ENCODE measurements around the gene TRIO.
A peak's percentile ranks its signal among the peaks of the same experiment; 100 is the strongest.
"Not testable (repeated sequence)": the region's sequence is repeated elsewhere in the genome, so short reads cannot be mapped to it uniquely, and the experiment has no call there.

TRIO gene

DNA sequence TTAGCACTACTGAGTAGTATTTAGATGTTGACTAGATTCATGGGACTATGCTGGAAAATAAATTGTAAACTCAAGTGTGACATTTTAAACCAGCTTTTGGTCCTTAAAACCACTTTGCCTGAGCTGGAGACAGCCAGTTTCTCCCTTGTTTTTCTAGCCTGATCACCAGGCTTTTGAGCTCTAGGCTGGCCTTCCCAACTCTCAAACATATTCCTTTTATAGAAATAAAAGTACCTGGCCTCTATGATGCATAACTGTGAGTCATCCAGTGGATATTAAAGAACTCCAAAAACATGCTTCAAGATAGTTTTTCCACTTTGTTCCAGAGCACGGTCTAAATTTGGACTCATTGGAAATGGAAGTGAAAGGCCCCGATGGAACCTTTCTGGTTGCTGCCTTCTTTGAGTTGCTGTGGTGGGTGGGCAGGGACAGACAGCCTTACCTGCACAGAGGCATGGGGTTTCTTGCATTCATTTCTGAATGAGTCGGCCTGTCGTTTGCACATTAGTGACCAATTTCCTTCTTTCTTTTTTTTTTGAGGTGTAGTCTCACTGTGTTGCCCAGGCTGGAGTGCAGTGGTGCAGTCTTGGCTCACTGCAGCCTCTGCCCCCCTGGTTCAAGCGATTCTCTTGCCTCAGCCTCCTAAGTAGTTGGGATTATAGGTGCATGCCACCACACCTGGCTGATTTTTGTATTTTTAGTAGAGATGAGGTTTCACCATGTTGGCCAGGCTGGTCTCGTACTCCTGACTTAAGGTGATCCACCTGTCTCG lies 43.1 kb downstream of the TRIO start:
- no peak for DNase-seq (ENCODE audit: low spot score)

DNA sequence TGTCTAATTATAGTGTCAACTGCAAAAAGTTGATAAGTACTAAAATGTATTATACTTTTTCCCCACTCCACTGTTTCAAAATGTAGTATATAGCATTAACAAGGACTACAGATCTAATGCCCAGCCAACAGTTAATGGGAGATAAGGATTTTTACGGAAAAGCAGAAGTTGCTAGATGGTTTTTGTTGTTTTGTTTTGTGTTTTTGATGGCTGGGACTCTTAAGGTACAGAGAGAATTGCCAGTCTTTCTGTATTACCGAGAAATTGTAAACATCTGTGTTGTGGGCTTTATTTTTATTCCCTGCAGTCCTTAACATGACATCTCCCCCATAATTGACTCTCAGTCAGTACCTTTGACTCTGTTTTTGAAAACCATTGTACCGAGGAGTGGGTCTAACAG lies 44.0 kb downstream of the TRIO start:
- DNase-seq (ENCODE audit: low spot score), result no peak

DNA sequence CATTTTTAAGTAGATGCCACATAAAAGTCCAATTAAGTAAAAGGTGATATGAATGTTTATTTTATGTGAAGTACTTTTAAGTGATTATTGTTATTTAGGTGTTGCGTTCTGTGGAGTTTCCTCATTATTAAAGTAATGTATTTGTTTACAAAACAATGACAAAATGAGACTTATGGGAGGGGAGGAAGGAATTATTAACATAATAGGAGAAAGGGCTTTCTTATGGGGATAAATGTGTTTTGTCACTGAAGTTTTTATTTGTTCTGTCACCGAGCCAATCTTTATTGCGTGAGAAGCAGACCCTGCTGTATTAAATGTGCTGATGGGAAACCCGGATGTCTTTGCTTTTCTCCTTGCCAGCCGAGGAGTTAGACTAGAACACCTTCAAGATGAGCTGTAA lies 44.5 kb downstream of the TRIO start:
- DNase-seq (ENCODE audit: low spot score), result no peak

DNA sequence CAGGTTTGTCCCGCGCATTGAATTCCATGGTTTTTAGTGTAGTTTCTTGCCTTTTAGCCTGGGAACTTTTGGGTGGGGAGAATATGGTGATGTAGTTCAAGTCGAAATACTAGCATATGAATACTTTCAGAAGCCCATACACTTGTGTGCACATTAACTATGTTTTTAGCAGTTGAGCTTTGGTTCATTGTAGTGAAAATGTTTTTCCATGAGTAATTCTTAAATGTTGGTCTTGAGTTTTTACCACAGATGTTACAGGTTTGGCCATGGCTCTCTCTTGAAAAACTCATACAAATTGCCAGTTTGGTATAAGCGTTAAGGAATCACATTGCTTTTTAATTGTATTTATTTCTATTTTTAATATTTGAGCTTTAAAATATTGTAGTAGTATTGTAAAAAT lies 45.6 kb downstream of the TRIO start:
- no peak for DNase-seq (ENCODE audit: low spot score)

DNA sequence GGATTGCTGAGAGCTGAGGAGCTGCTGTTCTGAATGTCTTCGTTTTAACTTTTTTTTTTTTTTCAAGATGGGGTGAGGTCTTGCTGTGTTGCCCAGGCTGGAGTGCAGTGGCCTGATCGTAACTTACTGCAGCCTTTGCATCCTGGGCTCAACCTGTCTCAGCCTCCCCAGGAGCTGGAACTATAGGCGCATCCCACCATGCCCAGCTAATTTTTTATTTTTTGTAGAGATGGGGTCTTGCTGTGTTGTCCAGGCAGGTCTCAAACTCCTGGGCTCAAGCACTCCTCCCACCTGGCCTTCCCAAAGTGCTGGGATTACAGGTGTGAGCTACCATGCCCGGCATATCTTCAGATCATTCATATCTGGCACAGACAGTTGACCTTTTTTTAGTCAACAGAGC lies 46.5 kb downstream of the TRIO start:
- no peak for DNase-seq (ENCODE audit: low spot score)

DNA sequence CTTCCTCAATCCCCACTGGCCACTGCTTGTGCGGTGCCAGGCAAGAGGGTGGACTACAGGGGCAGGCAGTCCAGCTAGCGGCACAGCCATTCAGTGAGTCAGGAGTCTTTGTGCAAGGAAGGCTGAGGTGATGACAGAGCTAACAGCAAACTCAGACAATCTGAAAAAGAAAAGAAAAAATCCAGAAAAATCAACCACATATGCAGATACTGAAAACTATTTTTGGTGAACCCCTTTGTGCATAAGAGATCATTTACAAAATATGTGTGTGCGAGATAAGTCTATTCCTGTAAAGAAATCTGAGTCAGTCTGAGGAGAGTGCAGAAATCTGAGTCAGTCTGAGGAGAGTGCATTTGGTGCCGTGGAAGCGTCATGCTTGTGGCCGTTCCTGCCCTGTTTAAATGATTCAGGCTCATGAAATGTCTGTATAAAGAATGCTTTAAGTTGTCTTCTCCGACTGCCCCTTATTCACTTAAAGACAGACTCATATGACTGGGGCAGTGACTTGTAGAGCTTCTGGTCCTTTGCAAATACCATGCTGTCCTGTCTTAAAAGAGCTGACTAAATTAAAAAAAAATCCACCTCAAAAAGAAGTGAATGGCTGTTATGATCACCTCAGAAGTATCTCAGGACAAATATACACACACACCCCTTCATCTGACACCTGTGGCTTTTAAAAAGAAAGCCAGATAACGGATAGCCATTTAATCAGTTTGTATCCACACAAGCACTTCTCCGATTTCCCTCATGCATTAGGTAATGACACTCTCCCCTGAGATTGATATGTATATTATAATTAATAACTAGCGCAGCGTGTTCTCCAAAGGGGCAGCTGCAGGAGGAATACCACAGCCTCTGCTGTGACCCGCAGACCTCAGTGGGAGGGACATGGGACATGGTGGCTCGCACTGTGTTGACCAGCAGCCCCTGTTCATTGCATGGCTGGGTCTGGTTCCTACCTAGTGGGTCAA lies 47.3 kb downstream of the TRIO start:
- no peak for DNase-seq (ENCODE audit: low spot score)

DNA sequence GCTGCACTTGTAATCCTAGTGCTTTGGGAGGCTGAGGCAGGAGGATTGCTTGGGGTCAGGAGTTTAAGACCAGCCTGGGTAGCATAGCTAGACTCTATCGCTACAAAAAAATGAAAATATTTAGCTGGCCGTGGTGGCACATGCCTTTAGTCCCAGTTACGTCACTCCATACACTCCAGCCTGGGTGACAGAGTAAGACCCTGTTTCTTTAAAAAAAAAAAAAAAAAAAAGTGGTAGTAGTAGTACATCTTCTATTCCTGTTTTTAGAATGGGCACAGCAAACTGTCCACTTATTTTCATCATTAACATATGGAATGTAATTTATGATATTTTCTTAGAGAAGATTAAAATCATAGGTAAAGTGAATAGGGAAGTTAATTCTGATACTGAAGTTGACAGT lies 48.2 kb downstream of the TRIO start:
- DNase-seq (ENCODE audit: low spot score), result no peak

DNA sequence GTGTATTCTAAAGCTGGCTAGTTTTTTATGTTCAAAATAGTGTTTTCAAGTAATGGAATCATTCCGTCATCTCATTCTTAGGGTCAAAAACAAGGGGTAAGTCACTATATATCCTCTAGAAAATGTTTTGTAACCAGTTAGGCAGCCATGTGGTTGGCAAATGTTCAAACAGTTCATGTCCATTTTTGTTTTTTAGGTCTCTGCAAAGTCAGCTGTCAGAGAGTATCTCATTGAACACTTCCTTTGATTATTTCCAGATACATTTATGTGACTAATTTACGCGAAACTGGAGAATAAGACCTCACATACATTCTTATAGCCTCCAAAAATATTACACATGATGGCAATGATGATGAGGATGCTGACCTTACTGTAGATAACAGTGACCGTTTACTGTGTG lies 50.4 kb downstream of the TRIO start:
- no peak for DNase-seq (ENCODE audit: low spot score)

DNA sequence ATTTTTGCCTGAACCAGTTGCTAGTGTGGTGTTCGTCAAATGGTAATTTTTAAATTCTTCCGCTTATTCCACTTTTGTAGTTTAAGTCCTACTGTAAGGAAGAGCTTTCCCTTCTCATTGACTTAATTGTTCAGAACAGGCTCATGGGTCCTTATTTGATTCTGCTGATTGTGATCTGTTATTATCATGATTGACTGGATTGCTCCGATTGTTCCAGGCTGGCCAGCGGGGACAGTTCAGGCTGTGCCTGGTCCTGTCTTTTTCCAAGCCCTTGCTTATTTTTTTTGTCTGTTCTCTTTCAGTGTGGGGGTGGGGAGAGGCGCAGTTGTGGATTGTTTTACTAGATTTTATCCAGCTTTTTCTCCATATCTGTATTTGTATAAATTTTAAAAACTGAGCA lies 52.4 kb downstream of the TRIO start:
- DNase-seq (ENCODE audit: low spot score), result no peak

DNA sequence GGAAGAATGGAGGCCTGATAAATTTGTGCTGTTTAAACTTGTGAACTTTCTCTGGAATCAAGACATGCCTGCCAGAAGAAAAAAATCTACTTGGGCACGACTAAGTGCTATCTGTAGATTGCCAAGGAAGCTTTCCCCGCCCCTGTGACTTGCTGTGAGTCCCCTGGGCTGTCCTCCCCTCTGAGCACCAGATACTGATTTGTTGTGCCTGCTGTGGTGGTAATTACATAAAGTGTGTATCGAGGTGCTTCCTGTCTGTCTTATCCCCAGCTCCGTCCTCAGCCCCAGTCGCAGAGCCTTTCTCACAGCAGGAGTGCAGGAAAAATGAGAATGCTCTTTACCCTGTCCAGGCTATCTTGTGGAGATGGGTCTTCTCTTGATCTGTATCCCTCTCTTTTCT lies 53.9 kb downstream of the TRIO start:
- DNase-seq (ENCODE audit: low spot score), result no peak

DNA sequence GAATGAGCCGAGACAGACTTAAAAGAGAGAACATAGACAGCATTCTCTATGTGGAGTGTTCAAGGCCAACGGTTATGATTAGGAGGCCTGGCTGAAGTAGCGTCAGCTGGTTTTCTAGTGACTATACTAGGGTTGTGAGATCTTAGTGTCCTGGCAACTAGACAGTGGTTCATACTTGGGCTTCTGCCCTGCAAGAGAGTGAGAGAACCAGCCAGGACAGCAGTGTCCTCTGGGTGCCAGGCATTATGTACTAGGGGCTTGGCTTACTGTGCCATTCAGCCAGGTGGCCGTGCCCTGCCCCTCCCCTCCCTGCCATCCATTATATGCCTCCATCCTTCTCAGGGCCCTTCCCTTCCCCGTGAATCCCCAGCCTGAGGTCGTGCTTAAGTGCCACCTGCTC lies 56.8 kb downstream of the TRIO start:
- DNase-seq (ENCODE audit: low spot score), result no peak

DNA sequence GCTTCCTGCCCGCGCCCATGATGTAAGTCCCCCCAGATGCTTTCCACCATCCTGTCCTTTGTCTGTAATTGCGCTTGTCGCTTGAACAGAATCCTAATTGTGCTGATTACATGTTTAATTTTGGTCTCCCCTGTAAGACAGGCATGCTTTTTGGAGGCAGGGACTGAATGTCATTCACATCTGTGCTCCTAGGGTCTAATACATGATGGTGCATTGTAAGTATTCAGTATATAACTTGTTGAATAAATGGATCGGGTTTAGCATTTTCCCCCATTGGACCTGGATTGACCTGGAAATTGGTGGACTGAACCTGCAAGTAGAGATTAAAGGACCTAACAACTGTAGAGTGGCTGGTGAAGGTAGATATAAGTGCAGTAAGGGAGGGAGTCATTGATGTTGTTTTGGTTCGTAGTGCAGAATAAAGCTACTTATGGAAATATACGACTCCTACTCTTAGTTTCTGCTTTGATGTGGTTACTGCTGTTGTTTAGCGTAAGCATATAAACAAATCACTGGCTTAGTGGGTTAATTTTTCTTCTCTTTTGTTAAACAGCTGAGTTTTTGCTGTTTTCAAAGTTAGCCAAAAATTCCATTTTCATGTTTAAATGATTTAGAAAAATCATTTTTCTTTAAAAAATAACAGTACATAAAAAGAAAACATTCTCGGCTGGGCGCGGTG lies 57.3 kb downstream of the TRIO start:
- no peak for DNase-seq (ENCODE audit: low spot score)

DNA sequence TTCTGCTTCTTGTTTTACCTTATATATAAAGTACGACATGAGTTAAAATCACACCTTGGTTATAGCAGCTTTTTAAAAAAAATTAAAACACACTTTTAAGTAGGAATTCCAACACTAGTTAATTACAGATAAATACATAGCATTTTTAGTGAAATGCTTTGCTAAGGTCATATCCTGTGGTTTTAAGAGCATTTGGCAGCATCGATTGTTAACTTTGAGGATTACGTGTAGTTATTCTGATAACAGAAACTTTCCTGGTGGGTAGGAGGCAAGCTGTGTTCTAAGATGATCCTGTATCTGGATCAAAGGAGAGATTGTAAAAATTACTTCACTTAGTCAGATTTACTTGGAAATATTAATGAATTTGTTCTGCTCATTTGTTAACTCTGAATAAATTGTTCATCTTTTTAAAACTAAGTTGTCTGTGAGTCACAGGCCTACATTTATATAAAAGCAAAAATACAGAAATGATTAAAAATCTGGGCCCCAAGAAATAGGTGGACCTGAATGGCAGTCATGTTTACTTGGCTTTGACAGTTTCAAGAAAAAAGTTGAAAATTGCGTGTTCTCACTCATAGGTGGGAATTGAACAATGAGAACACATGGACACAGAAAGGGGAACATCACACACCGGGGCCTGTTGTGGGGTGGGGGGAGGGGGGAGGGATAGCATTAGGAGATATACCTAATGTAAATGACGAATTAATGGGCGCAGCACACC lies 58.3 kb downstream of the TRIO start:
- DNase-seq (ENCODE audit: low spot score), result no peak

DNA sequence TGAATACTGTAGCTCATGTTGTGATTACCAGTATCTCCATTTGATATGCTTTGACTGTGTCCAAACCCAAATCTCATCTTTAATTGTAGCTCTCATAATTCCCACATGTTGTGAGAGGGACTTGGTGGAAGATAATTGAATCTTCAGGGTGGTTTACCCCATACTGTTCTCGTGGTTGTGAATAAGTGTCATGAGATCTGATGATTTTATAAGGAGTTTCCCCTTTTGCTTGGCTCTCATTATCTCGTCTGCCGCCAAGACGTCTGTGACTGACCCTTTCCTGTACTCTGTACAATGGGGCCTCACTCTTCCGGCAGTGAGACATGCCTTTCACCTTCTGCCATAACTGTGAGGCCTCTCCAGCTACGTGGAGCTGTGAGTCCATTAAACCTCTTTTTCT lies 59.3 kb downstream of the TRIO start:
- DNase-seq (ENCODE audit: low spot score), result no peak

DNA sequence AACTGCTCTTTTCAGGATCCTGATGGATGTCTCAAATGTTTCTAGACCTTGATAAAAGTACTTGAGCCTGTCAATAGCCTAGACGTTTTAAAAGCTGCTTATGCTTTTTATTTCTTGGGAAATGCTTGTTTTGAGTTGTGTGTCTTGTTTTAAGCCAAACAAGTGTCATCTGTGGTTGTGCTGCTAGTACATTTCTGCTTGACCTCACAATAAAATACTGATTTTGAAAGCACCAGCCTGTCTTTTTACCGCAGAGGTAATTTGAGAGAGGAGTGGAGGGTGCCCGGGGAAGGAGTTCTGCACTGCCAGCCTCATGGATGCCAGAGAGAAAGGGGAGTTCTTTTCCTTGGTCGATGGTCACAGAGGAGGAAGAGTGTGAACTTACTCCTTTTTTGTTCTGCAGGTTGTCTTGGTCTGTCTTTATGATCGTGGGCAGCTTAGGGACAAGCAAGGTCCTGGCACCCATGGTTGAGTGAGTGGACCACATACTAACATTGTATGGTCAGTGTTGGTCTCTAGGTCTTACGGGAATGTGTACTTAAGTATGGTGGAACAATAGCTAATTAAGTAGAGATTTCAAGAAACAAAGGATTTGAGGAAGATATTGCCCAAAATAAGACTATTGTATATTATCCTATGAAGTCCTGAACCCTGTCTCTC lies 61.0 kb downstream of the TRIO start:
- DNase-seq (ENCODE audit: low spot score), result no peak

DNA sequence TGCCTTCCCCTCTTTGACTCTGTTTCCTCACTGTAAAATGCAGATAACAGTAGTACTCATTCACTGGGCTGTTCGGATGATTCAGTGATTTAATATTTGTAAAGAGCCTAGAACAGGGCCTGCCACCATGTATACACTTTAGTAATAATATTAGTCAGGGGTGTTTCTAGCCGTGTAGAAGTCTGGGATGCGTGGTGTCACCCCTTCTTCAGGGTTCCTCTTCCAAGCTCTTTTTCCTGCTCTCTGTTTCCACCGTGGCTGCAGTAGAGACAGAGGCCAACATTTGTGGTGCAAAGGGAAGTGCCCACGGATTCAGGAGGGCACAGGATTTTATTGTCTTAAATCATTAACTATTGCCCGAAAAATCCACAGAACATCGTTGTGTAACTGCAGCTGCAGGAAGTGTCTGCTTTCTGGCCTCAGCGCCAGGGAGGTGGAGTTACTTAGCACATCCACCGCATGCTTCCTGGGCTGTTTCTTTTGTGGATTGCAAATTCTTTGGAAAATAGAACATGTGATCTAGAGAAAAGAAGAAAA lies 61.7 kb downstream of the TRIO start:
- DNase-seq (ENCODE audit: low spot score), result peak; percentile 57

DNA sequence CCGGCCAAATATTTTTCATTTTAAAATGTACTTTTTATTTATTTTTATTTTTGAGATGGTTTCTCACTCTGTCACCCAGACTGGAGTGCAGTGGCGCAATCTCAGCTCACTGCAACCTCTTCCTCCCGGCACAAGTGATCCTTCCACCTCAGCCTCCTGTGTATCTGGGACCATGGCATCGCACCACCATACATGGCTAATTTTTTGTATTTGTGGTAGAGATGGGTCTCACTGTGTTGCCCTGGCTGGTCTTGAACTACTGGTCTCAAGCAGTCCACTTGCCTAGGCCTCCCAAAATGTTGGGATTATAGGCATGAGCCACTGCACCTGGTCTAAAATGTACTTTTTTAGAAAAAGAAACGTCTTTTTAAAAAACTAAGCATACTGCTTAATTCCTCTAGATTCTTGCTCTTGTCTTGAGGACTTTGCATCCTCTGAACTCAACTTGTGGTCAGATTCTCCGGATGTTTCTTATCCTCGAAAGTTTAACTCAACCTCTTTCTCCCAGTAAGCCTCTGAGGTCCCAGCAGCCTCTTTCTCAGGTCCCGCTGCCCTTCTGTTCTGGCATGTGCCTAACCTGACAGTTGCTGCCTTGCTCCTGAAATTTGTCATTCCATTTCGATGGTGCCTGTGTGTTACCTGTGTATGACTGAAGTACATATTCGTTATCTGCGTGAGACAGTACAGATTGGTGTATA lies 63.0 kb downstream of the TRIO start:
- DNase-seq (ENCODE audit: low spot score), result no peak

DNA sequence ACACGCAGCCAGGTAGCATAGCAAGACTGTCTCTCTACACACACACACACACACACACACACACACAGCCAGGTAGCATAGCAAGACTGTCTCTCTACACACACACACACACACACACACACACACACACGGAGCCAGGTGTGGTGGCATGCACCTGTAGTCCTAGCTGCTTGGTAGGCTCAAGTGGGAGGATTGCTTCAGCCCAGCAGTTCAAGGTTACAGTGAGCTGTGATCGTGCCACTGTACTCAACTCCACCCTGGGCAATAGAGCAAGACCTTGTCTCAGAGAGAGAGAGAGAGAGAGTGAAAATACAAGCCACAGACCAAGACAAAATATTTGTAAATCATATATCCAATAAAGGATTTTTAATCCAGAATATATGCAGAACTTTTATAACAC lies 64.3 kb downstream of the TRIO start:
- not testable (repeated sequence) for DNase-seq (ENCODE audit: low spot score)

DNA sequence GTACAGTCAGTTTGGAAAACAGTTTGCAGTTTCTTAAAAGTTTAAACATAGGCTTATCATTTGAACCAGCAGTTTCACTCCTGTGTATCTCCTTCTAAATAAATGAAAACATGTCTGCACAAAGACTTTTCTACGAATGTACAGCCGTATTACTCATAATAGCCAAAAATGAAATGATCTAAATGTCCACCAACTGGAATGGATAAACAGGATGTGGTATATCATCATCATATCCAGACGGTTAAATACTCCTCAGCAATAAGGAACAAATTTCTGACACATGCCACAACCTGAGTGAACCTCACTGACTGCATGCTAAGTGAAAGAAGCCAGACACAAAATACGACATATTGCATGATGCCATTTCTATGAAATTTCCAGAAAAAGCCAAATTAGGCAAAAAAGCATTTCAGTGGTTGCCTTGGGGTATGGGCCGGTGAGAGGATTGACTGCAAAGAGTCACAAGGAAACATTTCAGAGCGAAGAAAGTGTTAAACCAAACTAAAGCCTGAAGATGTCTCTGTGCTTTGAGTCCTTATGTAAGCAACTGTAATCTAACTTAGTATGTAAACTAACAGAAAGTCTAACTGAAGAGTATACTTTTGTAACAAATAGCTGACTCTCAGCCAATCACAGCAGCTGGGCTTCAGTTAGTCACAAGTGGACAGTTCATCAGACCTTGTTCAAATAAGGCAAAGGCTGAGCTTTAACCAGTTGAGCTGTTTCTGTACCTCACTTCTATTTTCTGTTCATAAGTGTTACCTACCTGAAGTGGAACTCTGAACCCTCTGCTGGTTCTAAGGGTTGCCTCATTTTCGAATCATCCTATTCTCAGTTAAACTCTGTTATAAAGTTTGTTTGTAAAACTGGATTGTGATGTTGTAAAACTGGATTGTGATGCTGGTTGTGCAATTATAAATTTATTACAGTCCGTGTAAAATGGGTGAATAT lies 65.2 kb downstream of the TRIO start:
- no peak for DNase-seq (ENCODE audit: low spot score)

Data from Ammon's horn (tissue), 1 donor.